ENCODE results near the gene GPSM1. TPM values are rescaled to one million over a fixed set of nuclear protein-coding genes. Genes with fewer than 3 reads are reported as not detected.
A peak's percentile ranks its signal among the peaks of the same experiment; 100 is the strongest.

Gene GPSM1
- total and polyA plus RNA-seq, 9 of the 15 experiments (the other 6 are each of a cell fraction or from before 2014, with no cell fraction given), result 0.04 to 14.2 (median 3.1) TPM

- peak; percentile 38; the same call in 1 of the 2 replicates for TF ChIP-seq MGA (IDR thresholded peaks at IDR 0.05)
- no peak for TF ChIP-seq ZNF41 (CRISPR knock-in tag; conservative IDR thresholded peaks at IDR 0.05)
- TF ChIP-seq ETV1 (tag; conservative IDR thresholded peaks at IDR 0.05; ENCODE audit: low read depth), result no peak
- TF ChIP-seq MED1 (CRISPR knock-in tag; IDR thresholded peaks at IDR 0.05; ENCODE audit: borderline replicate concordance), result 0 out of 2 replicates have a peak, but pooled peaks have one; percentile 42
- no peak for TF ChIP-seq BACH1 (tag; IDR thresholded peaks at IDR 0.05)
- no peak for TF ChIP-seq HMG20A (CRISPR knock-in tag; conservative IDR thresholded peaks at IDR 0.05)
- peak in 2 of 3 experiments; percentile 55 to 74 for TF ChIP-seq YY1 (IDR thresholded peaks at IDR 0.05; ENCODE audit: borderline replicate concordance in 1 of 3, control insufficient read depth in 1 of 3, extremely low read depth in 1 of 3, insufficient read depth in 3 of 3, insufficient read length in 1 of 3, insufficient replicate concordance in 2 of 3, low read depth in 1 of 3, low read length in 2 of 3)
- 0 out of 4 replicates have a peak, but pooled peaks of 1 of the 2 experiments have one; percentile 9 for TF ChIP-seq SRF (CRISPR knock-in tag; IDR thresholded peaks at IDR 0.05)
- no peak for TF ChIP-seq LCOR (CRISPR knock-in tag; IDR thresholded peaks at IDR 0.05)
- TF ChIP-seq NFE2L1 (tag; IDR thresholded peaks at IDR 0.05; ENCODE audit: borderline replicate concordance, low read depth), result no peak
- TF ChIP-seq PHF21A (IDR thresholded peaks at IDR 0.05; ENCODE audit: borderline replicate concordance, low read depth), result no peak
- TF ChIP-seq SIN3B (IDR thresholded peaks at IDR 0.05; ENCODE audit: low read depth), result peak; percentile 84; the same call in 1 of the 2 replicates
- peak; percentile 85 for TF ChIP-seq CREM (IDR thresholded peaks at IDR 0.05; ENCODE audit: low read depth)
- no peak for TF ChIP-seq ZNF197 (CRISPR knock-in tag; IDR thresholded peaks at IDR 0.05; ENCODE audit: low read depth)
- TF ChIP-seq BRF1 (IDR thresholded peaks at IDR 0.05; ENCODE audit: borderline replicate concordance, extremely low read depth, insufficient read length), result no peak
- TF ChIP-seq SMARCA5 (IDR thresholded peaks at IDR 0.05), result no peak
These were observed 72.9 kb downstream of the GPSM1 start, which contains the start of gene SNAPC4 (continued) for GRCh38 chr9:136400038-136400834.

All from K562 (cell line).